Right lobe of liver (tissue), 4 donors: ENCODE measurements around the gene CWH43.
"Not testable (repeated sequence)": the region's sequence is repeated elsewhere in the genome, so short reads cannot be mapped to it uniquely, and the experiment has no call there.

Source experiments
- CTCF ChIP-seq, 4 donors: fragments of 200-600 bp in 3 of 4; fragments of 450-650 bp in 1 of 4; IDR thresholded peaks; one replicate each; pipeline versions ENCODE4 v1.5.1 to v1.8.0; 2016 to 2022; ENCODE audit warnings: antibody characterized with exemption in 4 of 4, mild to moderate bottlenecking in 2 of 4
- POLR2A ChIP-seq: fragments of 450-650 bp; IDR thresholded peaks from one replicate; pipeline ENCODE4 v1.6.1; 2017; ENCODE audit warnings: antibody characterized with exemption, mild to moderate bottlenecking
- donor health status: DM: no; HTN: no; CAD: no.
- donor health status: DM: no; HTN: no; CAD: no.
- donor health status: DM: no; HTN: yes; CAD: no.

- TF ChIP-seq POLR2A; CTCF (IDR thresholded peaks at IDR 0.05): not testable (repeated sequence)
These were observed 111.0 kb downstream of the CWH43 start for GRCh38 chr4:49097071-49097470.
